ENCODE results near the gene SLC35F3.
"Not testable (repeated sequence)": the region's sequence is repeated elsewhere in the genome, so short reads cannot be mapped to it uniquely, and the experiment has no call there.

SLC35F3 gene

GRCh38 chr1:234108921-234109320 lies 204.4 kb downstream of the SLC35F3 start:
- Mint-ChIP-seq H3K27ac (no peak overlapping the region), H3K4me1 (ENCODE audit: low read depth) (no peaks in the 10 kb centered on the region), H3K9me3 (ENCODE audit: low read depth) (no peaks in the 10 kb centered on the region)

GRCh38 chr1:234109840-234110239 lies 205.4 kb downstream of the SLC35F3 start:
- peaks cover 1% of the 10 kb centered on the region for H3K4me1 Mint-ChIP-seq (ENCODE audit: low read depth)
- H3K27me3 Mint-ChIP-seq = peaks cover 7% of the 10 kb centered on the region
- H3K36me3 Mint-ChIP-seq = no peaks in the 10 kb centered on the region
- no peak overlapping the region for H3K27ac Mint-ChIP-seq
- no peak overlapping the region for H3K4me3 Mint-ChIP-seq
- H3K9me3 Mint-ChIP-seq (ENCODE audit: low read depth) = no peaks in the 10 kb centered on the region

More at GRCh38 chr1:234108921-234109320, 204.4 kb downstream of the SLC35F3 start:
- Mint-ChIP-seq H3K4me3 (no peak overlapping the region), H3K27me3 (peaks cover 7% of the 10 kb centered on the region), H3K36me3 (no peaks in the 10 kb centered on the region)

- Mint-ChIP-seq H3K4me1 (ENCODE audit: low read depth) (peaks cover 1% of the 10 kb centered on the region), H3K27ac (no peak overlapping the region), H3K27me3 (peaks cover 5% of the 10 kb centered on the region), H3K4me3 (no peak overlapping the region), H3K9me3 (ENCODE audit: low read depth) (no peaks in the 10 kb centered on the region), H3K36me3 (no peaks in the 10 kb centered on the region)
Observed at GRCh38 chr1:234111458-234112142, 207.1 kb downstream of the SLC35F3 start.

- Mint-ChIP-seq H3K4me3 (peak overlapping the region; percentile 62), H3K36me3 (no peaks in the 10 kb centered on the region), H3K9me3 (ENCODE audit: low read depth) (no peaks in the 10 kb centered on the region), H3K4me1 (ENCODE audit: low read depth) (peaks cover 1% of the 10 kb centered on the region), H3K27me3 (peaks cover 1% of the 10 kb centered on the region), H3K27ac (no peak overlapping the region)
Observed at GRCh38 chr1:234114648-234115307, 210.3 kb downstream of the SLC35F3 start.

GRCh38 chr1:234118911-234119310 lies 214.4 kb downstream of the SLC35F3 start:
- Mint-ChIP-seq H3K27ac (no peak overlapping the region), H3K4me1 (ENCODE audit: low read depth) (peaks cover 1% of the 10 kb centered on the region), H3K4me3 (no peak overlapping the region), H3K36me3 (no peaks in the 10 kb centered on the region), H3K27me3 (peaks cover 4% of the 10 kb centered on the region), H3K9me3 (ENCODE audit: low read depth) (no peaks in the 10 kb centered on the region)

GRCh38 chr1:234119431-234119830 lies 215.0 kb downstream of the SLC35F3 start:
- Mint-ChIP-seq H3K4me3 (no peak overlapping the region), H3K27ac (no peak overlapping the region), H3K27me3 (peaks cover 8% of the 10 kb centered on the region), H3K36me3 (no peaks in the 10 kb centered on the region), H3K4me1 (ENCODE audit: low read depth) (peaks cover 1% of the 10 kb centered on the region), H3K9me3 (ENCODE audit: low read depth) (no peaks in the 10 kb centered on the region)

- H3K27me3 Mint-ChIP-seq = peaks cover 13% of the 10 kb centered on the region
- no peak overlapping the region for H3K4me3 Mint-ChIP-seq
Observed at GRCh38 chr1:234120327-234120944, 216.0 kb downstream of the SLC35F3 start.

GRCh38 chr1:234121659-234122058 lies 217.2 kb downstream of the SLC35F3 start:
- H3K4me3 Mint-ChIP-seq; H3K9me3 Mint-ChIP-seq (ENCODE audit: low read depth); H3K4me1 Mint-ChIP-seq (ENCODE audit: low read depth); H3K27ac Mint-ChIP-seq; H3K36me3 Mint-ChIP-seq: not testable (repeated sequence)
- peaks cover 16% of the 10 kb centered on the region for H3K27me3 Mint-ChIP-seq

More at GRCh38 chr1:234120327-234120944, 216.0 kb downstream of the SLC35F3 start:
- Mint-ChIP-seq H3K27ac (no peak overlapping the region), H3K36me3 (no peaks in the 10 kb centered on the region), H3K4me1 (ENCODE audit: low read depth) (no peaks in the 10 kb centered on the region), H3K9me3 (ENCODE audit: low read depth) (no peaks in the 10 kb centered on the region)

- not testable (repeated sequence) for H3K36me3 Mint-ChIP-seq; H3K4me1 Mint-ChIP-seq (ENCODE audit: low read depth); H3K9me3 Mint-ChIP-seq (ENCODE audit: low read depth); H3K27ac Mint-ChIP-seq; H3K4me3 Mint-ChIP-seq
- H3K27me3 Mint-ChIP-seq = peaks cover 18% of the 10 kb centered on the region
Observed at GRCh38 chr1:234122571-234122970, 218.1 kb downstream of the SLC35F3 start.

- peaks cover 18% of the 10 kb centered on the region for H3K27me3 Mint-ChIP-seq
- H3K36me3 Mint-ChIP-seq = no peaks in the 10 kb centered on the region
- no peak overlapping the region for H3K4me3 Mint-ChIP-seq
- H3K9me3 Mint-ChIP-seq (ENCODE audit: low read depth) = no peaks in the 10 kb centered on the region
- H3K4me1 Mint-ChIP-seq (ENCODE audit: low read depth) = no peaks in the 10 kb centered on the region
- H3K27ac Mint-ChIP-seq = no peak overlapping the region
Observed at GRCh38 chr1:234123867-234124266, 219.4 kb downstream of the SLC35F3 start.

GRCh38 chr1:234125283-234125682 lies 220.8 kb downstream of the SLC35F3 start:
- no peaks in the 10 kb centered on the region for H3K36me3 Mint-ChIP-seq
- no peaks in the 10 kb centered on the region for H3K9me3 Mint-ChIP-seq (ENCODE audit: low read depth)
- H3K4me3 Mint-ChIP-seq = no peak overlapping the region
- H3K27me3 Mint-ChIP-seq = peaks cover 18% of the 10 kb centered on the region
- H3K27ac Mint-ChIP-seq = no peak overlapping the region
- no peaks in the 10 kb centered on the region for H3K4me1 Mint-ChIP-seq (ENCODE audit: low read depth)

GRCh38 chr1:234125714-234126113 lies 221.2 kb downstream of the SLC35F3 start:
- Mint-ChIP-seq H3K4me3 (no peak overlapping the region), H3K27me3 (peaks cover 18% of the 10 kb centered on the region), H3K4me1 (ENCODE audit: low read depth) (no peaks in the 10 kb centered on the region), H3K9me3 (ENCODE audit: low read depth) (no peaks in the 10 kb centered on the region), H3K27ac (no peak overlapping the region), H3K36me3 (no peaks in the 10 kb centered on the region)

GRCh38 chr1:234127026-234127671 lies 222.7 kb downstream of the SLC35F3 start:
- Mint-ChIP-seq H3K27ac (no peak overlapping the region), H3K4me3 (no peak overlapping the region), H3K4me1 (ENCODE audit: low read depth) (no peaks in the 10 kb centered on the region), H3K36me3 (no peaks in the 10 kb centered on the region), H3K27me3 (peaks cover 17% of the 10 kb centered on the region), H3K9me3 (ENCODE audit: low read depth) (no peaks in the 10 kb centered on the region)

GRCh38 chr1:234132795-234133194 lies 228.3 kb downstream of the SLC35F3 start:
- Mint-ChIP-seq H3K27ac (no peak overlapping the region), H3K4me3 (no peak overlapping the region), H3K9me3 (ENCODE audit: low read depth) (no peaks in the 10 kb centered on the region), H3K36me3 (no peaks in the 10 kb centered on the region), H3K27me3 (no peaks in the 10 kb centered on the region), H3K4me1 (ENCODE audit: low read depth) (no peaks in the 10 kb centered on the region)

GRCh38 chr1:234134878-234135277 lies 230.4 kb downstream of the SLC35F3 start:
- Mint-ChIP-seq H3K9me3 (ENCODE audit: low read depth) (no peaks in the 10 kb centered on the region), H3K36me3 (no peaks in the 10 kb centered on the region), H3K27me3 (no peaks in the 10 kb centered on the region)

More at GRCh38 chr1:234134878-234135277, 230.4 kb downstream of the SLC35F3 start:
- Mint-ChIP-seq H3K4me3 (no peak overlapping the region), H3K4me1 (ENCODE audit: low read depth) (no peaks in the 10 kb centered on the region), H3K27ac (no peak overlapping the region)

All from activated naive CD8-positive, alpha-beta T cell (primary cell).